ENCODE measurements around the gene PPIL4.
"Not testable (repeated sequence)": the region's sequence is repeated elsewhere in the genome, so short reads cannot be mapped to it uniquely, and the experiment has no call there.

PPIL4 gene

DNA sequence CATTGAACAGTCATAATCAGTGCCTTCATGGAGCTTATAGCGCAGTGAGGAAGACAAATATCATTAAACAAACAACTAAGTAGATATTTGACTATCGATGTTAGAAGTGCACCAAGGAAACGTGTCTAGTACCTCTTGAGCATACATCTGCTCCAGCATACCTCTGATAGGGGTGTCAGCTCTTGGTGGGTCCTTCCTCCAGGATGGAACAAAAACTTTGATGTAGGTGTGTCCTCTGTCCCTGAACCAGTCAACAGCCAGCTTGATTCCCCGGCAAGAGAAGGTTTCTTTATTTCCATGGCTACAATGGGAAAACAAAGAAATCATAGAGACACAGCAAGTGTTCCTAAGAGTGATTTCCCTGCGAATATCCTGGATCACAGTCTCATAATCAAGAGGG lies 84.2 kb downstream of the PPIL4 start:
- H3K9me3 ChIP-seq (ENCODE audit: control insufficient read depth, insufficient read depth, low read length): no peaks in the 10 kb centered on the region
- H3K79me2 ChIP-seq (ENCODE audit: control insufficient read depth, low read length): peaks cover 40% of the 10 kb centered on the region
- no peak overlapping the region for H3K4me3 ChIP-seq (ENCODE audit: low read length)
- H3F3A ChIP-seq (ENCODE audit: control insufficient read depth, insufficient read depth): peaks cover 8% of the 10 kb centered on the region; the same call in 1 of the 2 replicates
- H3K4me1 ChIP-seq (ENCODE audit: control insufficient read depth, low read length): peaks cover 27% of the 10 kb centered on the region
- peaks cover 79% of the 10 kb centered on the region for H3K36me3 ChIP-seq (ENCODE audit: control insufficient read depth, low read length)
- TF ChIP-seq EZH2phosphoT487 (IDR thresholded peaks at IDR 0.05; ENCODE audit: borderline replicate concordance, low read length): no peak
- no peak for TF ChIP-seq CTCF (IDR thresholded peaks at IDR 0.05; ENCODE audit: low read depth, low read length, poor library complexity, severe bottlenecking)
- no peak overlapping the region for H3K4me2 ChIP-seq (ENCODE audit: low read length)
- H3K9me2 ChIP-seq (replicated peaks; ENCODE audit: control insufficient read depth, low read length): no peaks in the 10 kb centered on the region
- no peaks in the 10 kb centered on the region for H4K20me1 ChIP-seq (ENCODE audit: control insufficient read depth, insufficient read depth, low read depth, low read length)
- H3K27ac ChIP-seq (ENCODE audit: low read depth, low read length): no peak overlapping the region
- H3K27me3 ChIP-seq (ENCODE audit: control insufficient read depth, low read length): no peaks in the 10 kb centered on the region

GRCh38 chr6:149460249-149460648 lies 85.6 kb downstream of the PPIL4 start:
- Histone ChIP-seq H3K36me3 (ENCODE audit: control insufficient read depth, low read length) (peaks cover 79% of the 10 kb centered on the region), H3K4me1 (ENCODE audit: control insufficient read depth, low read length) (peaks cover 13% of the 10 kb centered on the region)

DNA sequence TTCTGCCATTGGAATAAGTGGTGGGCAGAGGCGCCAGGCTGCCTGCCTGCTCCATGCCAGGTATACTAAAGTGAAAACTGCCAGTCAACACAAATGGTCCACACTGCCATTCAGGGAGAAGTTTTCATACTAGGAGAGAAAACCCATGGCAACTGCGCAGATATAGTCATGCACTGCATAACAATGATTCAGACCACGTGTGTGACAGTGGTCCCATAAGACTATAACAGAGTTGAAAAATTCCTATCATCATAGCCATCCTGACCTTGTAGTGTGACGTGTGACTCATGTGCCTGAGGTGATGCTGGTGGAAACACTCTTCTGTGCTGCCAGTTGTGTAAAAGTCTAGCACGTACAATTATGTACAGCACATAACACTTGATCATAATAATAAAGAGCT lies 86.1 kb downstream of the PPIL4 start:
- no peak overlapping the region for H3K27ac ChIP-seq (ENCODE audit: low read depth, low read length)
- no peaks in the 10 kb centered on the region for H3K27me3 ChIP-seq (ENCODE audit: control insufficient read depth, low read length)
- H3K36me3 ChIP-seq (ENCODE audit: control insufficient read depth, low read length): peaks cover 78% of the 10 kb centered on the region
- no peak overlapping the region for H3K4me2 ChIP-seq (ENCODE audit: low read length)
- peaks cover 8% of the 10 kb centered on the region for H3K4me1 ChIP-seq (ENCODE audit: control insufficient read depth, low read length)
- H4K20me1 ChIP-seq (ENCODE audit: control insufficient read depth, insufficient read depth, low read depth, low read length): no peaks in the 10 kb centered on the region
- no peaks in the 10 kb centered on the region for H3F3A ChIP-seq (ENCODE audit: control insufficient read depth, insufficient read depth)
- no peak for TF ChIP-seq EZH2phosphoT487 (IDR thresholded peaks at IDR 0.05; ENCODE audit: borderline replicate concordance, low read length)
- no peak for TF ChIP-seq CTCF (IDR thresholded peaks at IDR 0.05; ENCODE audit: low read depth, low read length, poor library complexity, severe bottlenecking)
- H3K79me2 ChIP-seq (ENCODE audit: control insufficient read depth, low read length): peaks cover 21% of the 10 kb centered on the region
- H3K9me3 ChIP-seq (ENCODE audit: control insufficient read depth, insufficient read depth, low read length): no peaks in the 10 kb centered on the region
- H3K4me3 ChIP-seq (ENCODE audit: low read length): no peak overlapping the region
- H3K9me2 ChIP-seq (replicated peaks; ENCODE audit: control insufficient read depth, low read length): no peaks in the 10 kb centered on the region

More at GRCh38 chr6:149460249-149460648, 85.6 kb downstream of the PPIL4 start:
- H3K9me3 ChIP-seq (ENCODE audit: control insufficient read depth, insufficient read depth, low read length); H3K27me3 ChIP-seq (ENCODE audit: control insufficient read depth, low read length); H3F3A ChIP-seq (ENCODE audit: control insufficient read depth, insufficient read depth); H3K4me2 ChIP-seq (ENCODE audit: low read length); H3K27ac ChIP-seq (ENCODE audit: low read depth, low read length); H3K9me2 ChIP-seq (replicated peaks; ENCODE audit: control insufficient read depth, low read length); H4K20me1 ChIP-seq (ENCODE audit: control insufficient read depth, insufficient read depth, low read depth, low read length); H3K4me3 ChIP-seq (ENCODE audit: low read length): not testable (repeated sequence)
- H3K79me2 ChIP-seq (ENCODE audit: control insufficient read depth, low read length): peaks cover 26% of the 10 kb centered on the region

GRCh38 chr6:149458806-149459205 lies 87.0 kb downstream of the PPIL4 start:
- Histone ChIP-seq H3K9me2 (replicated peaks; ENCODE audit: control insufficient read depth, low read length) (no peaks in the 10 kb centered on the region), H3K36me3 (ENCODE audit: control insufficient read depth, low read length) (peaks cover 74% of the 10 kb centered on the region), H3K79me2 (ENCODE audit: control insufficient read depth, low read length) (peaks cover 12% of the 10 kb centered on the region), H3K4me1 (ENCODE audit: control insufficient read depth, low read length) (no peaks in the 10 kb centered on the region; the same call in 1 of the 2 replicates), H3F3A (ENCODE audit: control insufficient read depth, insufficient read depth) (no peaks in the 10 kb centered on the region), H3K9me3 (ENCODE audit: control insufficient read depth, insufficient read depth, low read length) (no peaks in the 10 kb centered on the region), H3K27me3 (ENCODE audit: control insufficient read depth, low read length) (no peaks in the 10 kb centered on the region), H3K4me3 (ENCODE audit: low read length) (no peak overlapping the region), H3K27ac (ENCODE audit: low read depth, low read length) (no peak overlapping the region), H4K20me1 (ENCODE audit: control insufficient read depth, insufficient read depth, low read depth, low read length) (no peaks in the 10 kb centered on the region), H3K4me2 (ENCODE audit: low read length) (no peak overlapping the region)
- TF ChIP-seq EZH2phosphoT487 (IDR thresholded peaks at IDR 0.05; ENCODE audit: borderline replicate concordance, low read length) (no peak), CTCF (IDR thresholded peaks at IDR 0.05; ENCODE audit: low read depth, low read length, poor library complexity, severe bottlenecking) (no peak)
